Body of pancreas (tissue), 4 donors: ENCODE results near the gene LRCH1.

Experiments
- CTCF ChIP-seq, 7 experiments: fragments of 450-650 bp in 4 of 7; fragments of 200-600 bp in 3 of 7; sonication (generic) in 3 of 7; IDR thresholded peaks; one replicate each; pipeline ENCODE4 v1.5.1; 2016 to 2019; ENCODE audit warnings: antibody characterized with exemption in 7 of 7
- POLR2A ChIP-seq, 3 donors: fragments of 450-650 bp; IDR thresholded peaks; one replicate each; pipeline ENCODE4 v1.6.1; 2016; ENCODE audit warnings: antibody characterized with exemption in 3 of 3, mild to moderate bottlenecking in 2 of 3

- TF ChIP-seq CTCF (IDR thresholded peaks at IDR 0.05) (no peak), POLR2A (IDR thresholded peaks at IDR 0.05) (no peak)
Measured at GRCh38 chr13:46582190-46582589, 29.2 kb downstream of the LRCH1 start.
